NCI-H526 treated with DMSO at 0.1 percent for 48 hours (cell line): ENCODE results near the gene EXOC3L2.

Source experiments
- DNase-seq: peaks from one replicate; lab custom pipeline; 2025; lab: John Stamatoyannopoulos, UW

EXOC3L2 gene

DNA sequence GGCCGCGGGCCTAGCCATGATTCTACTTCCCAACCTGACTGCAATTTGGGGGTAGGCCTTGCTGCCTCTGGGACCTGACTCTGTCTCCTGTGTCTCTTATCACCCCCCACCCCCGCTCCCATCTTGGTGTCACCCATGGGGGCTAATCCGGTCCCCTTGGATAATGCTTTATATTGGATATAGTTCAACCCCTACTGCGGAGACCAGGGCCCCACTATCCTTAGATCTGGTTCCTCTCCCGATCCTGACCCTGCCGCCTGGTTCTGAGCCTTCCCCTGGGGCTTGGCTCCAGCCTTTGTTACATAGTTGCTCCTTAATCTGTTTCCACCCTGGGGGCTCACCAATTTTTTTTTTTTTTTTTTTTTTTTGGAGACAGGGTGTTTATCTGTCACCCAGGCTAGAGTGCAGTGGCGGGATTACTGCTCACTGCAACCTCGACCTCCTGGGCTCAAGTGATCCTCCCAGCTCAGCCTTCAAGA is 65.3 kb downstream of the EXOC3L2 start:
- DNase-seq: no peak

DNA sequence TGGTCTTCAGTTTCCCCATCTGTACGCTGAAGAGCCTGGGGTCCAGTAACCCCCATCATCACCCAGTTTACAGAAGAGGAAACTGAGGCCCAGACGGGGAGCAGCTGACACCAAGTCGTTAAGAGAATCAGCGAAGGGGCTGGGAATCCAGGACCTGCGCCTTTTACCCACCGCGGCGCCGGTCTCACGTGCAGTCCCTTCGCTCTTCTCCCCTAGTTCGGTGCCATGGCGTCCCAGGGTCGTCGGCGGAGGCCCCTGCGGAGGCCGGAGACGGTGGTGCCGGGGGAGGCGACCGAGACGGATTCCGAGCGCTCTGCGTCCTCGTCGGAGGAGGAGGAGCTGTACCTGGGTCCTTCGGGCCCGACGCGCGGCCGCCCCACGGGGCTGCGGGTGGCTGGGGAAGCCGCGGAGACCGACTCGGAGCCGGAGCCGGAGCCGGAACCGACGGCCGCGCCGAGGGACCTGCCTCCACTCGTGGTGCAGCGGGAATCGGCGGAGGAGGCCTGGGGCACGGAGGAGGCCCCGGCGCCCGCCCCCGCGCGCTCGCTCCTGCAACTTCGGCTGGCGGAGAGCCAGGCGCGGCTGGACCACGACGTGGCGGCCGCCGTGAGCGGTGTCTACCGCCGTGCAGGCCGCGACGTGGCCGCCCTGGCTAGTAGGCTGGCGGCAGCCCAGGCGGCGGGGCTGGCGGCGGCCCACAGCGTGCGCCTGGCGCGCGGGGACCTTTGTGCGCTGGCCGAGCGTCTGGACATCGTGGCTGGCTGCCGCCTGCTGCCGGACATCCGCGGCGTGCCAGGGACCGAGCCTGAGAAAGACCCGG is 65.9 kb downstream of the EXOC3L2 start:
- no peak for DNase-seq

DNA sequence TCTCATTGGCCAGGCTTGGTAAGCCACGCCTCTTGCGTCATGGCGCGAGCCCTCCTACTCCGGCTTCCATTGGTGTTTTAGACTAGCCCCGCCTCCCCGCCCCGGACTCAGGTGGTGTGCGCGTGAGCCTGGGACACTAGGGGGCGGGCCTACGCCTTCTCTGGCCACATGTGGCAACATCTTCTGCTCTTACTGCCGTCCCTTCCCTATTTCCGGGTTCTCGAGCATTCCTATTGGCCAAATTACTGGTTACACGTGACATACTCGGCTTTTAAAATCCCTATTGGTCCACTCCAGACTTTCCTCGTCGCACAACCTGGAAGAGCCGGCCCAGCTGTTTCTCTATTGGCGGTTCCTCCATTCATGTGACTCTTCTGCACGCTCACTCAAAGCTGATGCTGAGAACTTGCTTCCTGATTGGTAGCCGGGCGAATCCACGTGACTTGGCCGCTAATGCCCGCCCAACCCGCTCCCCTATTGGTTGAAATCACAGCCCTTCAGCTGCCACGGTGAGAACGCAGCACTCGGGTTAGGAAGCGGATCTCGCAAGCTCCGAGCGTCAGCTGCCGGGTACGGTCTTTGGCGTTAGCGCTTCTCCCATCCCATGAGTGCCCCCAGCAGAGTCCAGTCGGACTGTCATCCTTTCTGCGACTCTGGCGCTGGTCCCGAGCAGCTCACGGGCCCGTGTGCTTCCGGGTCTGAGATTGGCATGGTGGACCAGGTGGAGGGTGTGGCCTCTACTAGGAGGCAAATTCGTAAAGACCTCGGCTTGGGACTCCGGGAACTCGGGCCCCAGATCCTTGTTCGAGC is 66.7 kb downstream of the EXOC3L2 start, which contains the start of gene BLOC1S3:
Gene BLOC1S3 (plus strand): TSS at position 523 of the 810 bp plus-strand sequence. CDS start 513 bp downstream, outside the sequence.
- peak; percentile 100 for DNase-seq

DNA sequence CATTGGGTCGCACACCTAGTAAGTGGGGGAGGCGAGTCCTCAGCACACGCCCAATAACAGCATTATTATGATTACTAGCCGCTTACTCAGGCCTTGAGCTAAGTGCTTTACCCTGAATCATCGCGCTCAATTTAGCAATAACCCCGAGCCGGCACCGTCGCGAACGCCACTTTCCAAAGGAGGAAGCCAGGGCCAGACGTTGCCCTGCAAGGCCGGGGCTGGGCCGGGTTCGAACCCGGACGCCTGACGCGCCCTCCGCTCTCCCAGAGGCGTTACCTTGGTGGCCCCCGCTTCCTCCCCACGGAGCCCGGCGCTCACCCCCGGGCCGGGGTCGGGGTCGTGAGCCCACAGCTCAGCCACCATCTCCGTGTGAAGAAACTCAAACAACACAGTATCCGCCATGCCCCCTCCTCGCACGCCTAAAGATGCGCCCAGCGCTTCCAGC is 67.4 kb downstream of the EXOC3L2 start, which contains the start of gene TRAPPC6A:
Gene TRAPPC6A (minus strand): TSS at position 421 of the 445 bp plus-strand sequence. CDS start 19 bp downstream, at position 402.
- DNase-seq: no peak

DNA sequence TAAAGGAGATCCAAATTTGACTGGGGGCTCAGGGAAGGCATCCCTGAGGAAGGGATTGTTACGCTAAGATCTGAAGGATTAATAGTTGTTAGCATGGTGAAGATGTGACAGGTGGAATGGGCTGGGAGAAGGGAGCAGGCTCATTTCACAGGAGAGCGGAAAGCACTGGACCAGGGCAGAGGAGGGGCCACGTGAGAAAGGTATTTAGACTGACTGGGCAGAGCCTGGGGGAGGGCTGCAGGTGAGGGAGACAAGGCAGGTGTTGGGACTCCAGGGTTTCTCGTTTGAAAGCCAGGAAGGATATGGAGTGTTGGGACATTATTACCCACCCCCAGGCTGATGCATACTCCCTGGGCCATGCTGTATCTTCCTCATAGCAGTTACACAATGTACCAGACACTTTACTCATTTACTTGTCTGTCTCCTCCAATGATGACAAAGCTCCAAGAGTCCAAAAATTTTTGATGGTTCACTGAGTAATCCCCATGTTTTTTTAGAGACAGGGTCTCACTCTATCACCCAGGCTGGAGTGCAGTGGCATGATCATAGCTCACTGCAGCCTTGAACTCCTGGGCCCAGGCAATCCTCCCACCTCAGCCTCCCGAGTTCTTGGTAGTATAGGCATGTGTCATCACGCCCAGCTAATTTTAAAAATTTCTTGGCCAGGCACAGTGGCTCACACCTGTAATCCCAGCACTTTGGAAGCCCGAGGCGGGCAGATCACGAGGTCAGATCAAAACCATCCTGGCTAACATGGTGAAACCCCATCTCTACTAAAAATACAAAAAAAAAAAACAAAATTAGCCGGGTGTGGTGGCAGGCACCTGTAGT is 69.5 kb downstream of the EXOC3L2 start:
- DNase-seq: no peak

DNA sequence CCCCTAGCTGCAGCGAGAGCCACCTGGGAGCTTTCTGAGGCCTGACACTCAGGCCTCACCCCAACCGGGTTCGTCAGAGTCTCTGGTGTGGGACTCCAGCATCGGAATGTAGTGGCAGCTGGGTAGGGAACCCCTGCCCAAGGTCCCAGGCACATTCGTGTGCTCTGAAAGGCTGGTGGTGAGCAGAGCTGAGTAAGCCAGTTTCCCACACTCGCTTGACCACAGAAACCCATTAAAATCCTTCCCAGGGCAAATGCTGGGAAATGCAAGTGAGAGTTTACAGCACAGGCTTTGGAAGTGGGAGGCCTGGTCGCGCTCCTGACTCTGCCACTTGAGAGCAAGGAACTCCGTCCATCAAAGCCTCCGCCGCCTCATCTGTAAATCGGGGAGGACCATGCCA is 71.4 kb downstream of the EXOC3L2 start:
- no peak for DNase-seq

DNA sequence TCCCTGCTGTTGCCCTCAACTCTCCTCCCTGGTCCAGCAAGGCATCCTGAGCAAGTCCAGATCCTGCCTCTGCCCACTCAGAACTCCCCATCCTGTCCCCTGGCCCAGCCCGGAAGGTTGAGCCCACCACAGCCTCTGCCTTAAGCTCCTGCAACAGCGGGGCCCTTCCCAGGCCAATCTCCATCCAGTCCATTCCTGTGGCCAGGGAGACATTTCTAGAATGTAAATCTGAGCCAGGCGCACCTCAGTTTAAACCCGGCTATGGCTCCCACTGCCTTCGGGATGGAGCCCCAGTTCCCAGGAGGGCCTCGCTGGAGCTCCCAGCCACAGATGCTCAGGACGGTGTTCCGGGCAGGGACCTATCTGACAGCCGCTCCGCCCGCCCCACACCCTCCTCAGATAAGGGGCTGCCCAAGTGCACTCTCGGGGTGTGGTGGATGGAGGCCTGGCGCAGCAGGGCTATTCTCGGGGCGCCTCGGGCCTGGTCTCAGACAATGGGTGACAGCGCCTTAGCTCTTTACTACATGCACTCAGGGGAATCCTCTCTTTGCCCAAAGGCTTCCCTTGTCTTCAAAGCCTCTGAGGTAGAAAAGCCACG is 72.5 kb downstream of the EXOC3L2 start:
- DNase-seq: no peak

DNA sequence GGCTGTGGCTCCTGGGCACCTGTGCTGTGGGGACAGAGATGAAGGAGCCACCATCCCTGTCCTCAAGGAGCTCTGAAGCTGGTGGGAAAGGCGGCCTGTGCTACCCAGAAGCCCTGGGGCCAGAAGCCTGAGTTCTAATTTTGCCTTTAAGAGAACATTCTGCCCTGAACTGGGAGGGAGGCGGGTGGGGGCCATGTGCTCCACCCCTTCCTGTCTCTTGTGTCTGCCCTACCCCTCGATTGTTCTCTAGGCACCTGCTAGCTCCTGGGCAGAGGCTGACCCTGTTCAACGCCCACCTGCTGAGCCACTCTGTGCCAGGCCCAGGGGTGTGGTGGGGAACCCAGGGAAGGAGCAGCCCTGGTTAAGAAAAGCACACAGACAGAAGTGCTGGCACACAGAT is 73.0 kb downstream of the EXOC3L2 start:
- DNase-seq: no peak

DNA sequence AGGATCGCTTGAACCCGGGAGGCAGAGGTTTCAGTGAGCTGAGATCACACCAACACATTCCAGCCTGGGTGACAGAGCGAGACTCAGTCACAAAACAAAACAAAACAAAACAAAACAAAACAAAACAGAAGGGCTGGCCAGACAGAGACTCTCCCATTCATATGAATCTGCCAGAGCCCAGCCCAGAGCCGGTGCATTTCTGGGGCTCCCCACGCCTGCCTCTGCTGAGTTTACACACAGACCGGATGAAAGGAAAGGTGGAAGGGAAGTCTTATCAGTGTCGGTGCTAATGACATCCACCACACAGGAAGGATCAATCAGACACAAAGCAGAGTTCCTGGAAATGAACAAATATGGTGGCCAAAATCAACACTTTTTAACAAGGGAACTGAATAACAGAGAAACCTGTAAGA is 74.0 kb downstream of the EXOC3L2 start:
- DNase-seq: no peak

DNA sequence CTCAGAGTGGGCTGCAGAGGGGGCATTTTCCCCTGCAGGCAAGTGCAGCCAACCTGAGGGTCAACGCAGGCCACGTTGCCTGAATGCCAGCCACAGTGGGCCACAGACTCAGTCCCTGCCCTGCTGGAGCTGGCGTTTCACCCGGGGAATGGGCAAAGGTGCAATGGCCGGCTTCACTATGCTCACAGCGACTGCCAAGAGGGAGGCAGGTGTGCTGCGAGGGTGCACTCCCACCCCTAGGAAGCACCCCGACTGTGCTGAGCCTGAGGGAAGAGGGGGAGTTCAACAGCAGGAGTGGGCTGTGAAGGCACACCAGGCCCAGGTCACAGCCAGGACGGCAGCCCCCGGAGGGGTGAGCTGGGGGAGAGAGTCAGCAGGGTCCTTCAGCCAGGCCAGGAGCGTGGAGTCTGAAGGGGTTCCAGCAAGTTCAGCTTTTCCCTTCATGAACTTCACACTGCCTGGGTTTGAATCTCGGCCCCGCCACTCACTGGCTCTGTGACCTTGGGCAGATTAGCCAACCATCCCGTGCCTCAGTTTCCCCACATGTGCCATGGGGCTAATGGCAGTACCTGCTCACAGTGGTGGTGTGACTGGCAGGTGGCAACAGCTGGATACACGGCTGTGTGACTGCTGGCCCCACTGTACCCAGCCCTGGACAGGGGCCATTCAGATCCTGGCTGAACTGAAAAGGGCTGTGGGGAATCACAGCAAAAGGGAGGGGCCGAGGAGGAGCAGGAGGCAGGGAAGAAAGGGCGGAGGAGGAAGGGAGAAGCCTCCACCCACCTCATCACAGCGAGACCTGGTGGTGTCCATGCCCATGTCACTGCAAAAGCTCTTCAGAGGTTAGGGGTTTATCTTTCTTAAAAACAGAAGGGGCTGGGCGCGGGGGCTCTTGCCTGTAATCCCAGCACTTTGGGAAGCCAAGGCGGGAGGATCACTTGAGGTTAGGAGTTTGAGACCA is 74.8 kb downstream of the EXOC3L2 start:
- no peak for DNase-seq

DNA sequence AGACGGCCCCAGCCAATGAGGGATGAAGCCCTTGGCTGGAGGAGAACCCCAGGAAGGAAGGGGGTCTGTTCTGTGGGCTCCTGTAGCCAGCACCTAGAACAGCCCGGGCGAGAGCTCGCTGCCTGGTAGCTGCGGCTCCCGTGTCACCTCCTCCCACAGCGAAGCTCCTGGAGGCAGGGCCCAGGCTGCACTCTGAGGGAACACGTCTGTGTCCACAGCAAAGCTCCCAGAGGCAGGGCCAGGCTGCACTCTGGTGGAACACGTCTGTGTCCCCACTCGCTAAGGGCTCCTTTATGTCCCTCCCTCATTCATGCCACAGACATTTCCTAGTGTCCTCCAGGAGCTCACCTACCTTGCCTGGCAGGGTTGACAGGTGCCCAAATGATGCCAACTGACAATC is 75.6 kb downstream of the EXOC3L2 start:
- DNase-seq: no peak

DNA sequence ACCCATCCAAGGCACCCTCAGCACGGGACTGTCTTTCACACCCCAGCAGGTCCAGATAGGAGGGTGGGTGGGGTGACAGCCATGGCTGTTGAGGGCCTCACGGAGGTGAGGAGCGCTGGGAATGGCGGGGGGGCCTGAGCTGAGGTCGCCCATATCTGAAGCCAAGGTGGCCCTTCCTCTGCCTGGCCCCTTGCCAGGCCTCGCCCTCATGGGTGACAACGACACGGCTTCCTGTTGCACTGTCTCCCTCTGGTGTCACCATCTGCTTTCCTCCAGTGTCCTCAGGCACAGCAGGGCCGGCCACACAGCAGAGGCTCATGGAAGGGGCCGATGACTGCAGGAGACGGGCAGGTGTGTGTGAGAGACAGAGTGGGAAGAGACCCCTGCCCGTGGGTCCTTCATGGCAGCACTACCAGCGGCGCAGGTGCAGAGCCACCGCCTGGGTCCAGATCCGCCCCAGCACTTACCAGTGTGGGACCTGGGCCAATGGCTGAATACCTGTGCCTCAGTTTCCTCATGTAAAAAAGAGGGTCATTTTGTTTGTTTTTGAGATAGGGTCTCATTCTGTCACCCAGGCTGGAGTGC is 76.3 kb downstream of the EXOC3L2 start:
- no peak for DNase-seq

DNA sequence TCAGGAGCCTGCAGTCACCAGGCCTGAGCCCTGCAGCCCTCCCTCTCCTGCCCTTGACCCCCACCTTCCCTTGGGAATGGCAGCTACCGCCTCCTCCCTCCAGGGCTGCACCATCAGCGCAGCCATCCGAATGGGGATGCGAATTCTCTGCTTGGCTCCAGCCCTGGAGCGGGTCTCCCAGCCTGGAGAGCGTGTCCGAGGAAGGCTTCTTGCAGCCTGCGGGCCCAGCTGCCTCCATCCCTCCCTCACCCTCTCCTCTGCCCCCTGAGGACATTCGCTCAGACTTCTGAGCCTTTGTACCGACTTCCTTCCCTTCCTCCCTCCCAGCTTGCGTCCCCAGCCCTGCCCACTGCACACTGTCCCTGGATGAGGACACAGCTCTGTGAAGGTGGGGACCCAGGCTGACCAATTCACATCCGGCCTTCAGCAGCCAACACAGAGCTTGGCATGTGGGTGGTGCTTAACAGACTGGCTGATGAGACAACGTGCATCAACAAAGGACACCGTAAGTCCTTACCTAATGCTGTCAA is 78.4 kb downstream of the EXOC3L2 start:
- DNase-seq: no peak

DNA sequence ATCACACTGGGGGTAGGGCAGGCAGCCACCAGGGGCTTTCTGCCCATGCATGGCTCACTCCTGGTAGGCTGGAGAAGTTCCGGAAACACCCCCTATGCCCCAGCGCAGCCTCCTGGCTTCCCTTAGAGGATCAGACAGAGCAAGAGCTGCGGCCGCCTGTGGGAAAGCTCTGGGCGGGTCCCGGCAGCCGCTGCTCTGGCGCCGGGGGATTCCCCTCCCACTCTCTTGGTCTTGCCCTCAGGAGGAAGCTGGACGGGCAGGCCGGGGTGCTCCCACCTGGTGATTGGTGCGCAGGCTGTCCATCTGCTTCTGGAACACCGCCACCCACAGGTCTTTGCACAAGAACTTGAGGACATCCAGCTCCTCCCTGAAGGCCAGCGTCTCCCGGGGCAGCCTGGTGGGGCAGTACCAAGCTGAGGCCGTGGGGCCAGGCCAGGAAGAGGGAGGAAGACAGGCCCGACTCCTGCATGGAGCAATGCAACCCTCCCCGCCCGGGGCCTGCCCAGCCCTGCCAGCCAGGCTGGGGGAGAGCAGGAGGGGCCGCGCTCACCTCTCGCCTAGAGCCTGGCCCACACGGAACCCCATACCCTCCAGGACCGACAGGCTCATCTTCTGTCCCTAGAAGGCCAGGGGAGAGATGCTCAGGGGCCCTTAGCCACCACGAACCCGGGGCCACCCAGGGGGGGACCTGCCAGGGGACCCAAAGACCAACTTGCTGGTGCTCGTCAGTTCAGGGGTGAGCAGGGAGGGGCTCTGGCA is 80.5 kb downstream of the EXOC3L2 start:
- DNase-seq: peak; percentile 11

DNA sequence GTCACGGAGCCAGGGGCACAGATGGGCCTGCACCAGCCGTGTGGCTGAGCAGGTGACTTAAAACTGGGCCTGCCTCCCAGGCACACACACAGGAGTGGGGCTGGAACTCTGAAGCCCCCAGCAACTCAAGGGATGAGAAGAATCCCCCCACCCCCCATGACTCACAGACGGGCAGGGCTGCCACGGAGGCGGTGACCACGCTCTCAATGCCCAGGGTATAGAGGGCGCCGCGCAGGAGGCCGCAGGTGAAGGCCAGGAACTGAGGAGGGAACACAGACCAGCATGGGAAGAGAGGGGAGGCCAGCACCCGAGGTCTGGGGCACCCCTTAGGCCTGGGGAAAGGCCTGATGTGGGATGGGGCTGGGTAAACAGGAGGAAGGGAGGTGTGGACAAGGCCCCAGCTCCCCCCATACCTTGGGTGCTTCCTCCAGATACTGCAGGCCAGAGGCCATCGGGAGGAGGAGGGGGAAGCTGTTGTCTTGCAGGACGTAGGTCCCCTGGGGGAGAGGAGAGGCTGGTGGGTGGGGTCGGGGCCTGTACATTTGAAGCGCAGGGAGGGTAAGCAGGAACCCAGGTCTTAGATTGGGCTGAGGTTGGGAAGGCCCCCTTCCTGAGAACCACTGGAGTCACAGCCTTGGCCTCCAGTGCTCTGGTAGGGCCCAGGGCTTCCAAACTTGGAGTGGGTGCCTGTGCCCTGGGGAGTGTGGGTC is 81.3 kb downstream of the EXOC3L2 start:
- DNase-seq: no peak

DNA sequence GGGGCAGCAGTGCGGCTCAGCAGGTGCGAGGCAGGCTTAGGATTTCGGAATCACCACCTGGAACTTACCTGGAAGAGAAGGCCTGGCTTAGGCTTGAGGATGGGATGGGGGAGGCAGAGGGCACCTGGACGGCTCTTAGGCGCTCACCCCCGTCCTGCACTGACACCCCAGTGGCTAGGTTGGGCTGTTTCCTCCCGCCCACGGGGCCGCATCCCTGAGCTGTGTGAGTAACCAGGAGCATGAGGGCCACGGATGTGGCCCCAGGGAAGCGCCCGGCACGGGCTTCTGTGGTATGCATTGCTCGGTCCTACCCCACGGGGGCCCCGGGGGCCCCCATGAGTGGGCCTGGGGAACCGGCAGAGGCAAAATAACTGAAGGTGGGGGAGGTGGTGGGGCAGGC is 82.1 kb downstream of the EXOC3L2 start:
- DNase-seq: no peak

DNA sequence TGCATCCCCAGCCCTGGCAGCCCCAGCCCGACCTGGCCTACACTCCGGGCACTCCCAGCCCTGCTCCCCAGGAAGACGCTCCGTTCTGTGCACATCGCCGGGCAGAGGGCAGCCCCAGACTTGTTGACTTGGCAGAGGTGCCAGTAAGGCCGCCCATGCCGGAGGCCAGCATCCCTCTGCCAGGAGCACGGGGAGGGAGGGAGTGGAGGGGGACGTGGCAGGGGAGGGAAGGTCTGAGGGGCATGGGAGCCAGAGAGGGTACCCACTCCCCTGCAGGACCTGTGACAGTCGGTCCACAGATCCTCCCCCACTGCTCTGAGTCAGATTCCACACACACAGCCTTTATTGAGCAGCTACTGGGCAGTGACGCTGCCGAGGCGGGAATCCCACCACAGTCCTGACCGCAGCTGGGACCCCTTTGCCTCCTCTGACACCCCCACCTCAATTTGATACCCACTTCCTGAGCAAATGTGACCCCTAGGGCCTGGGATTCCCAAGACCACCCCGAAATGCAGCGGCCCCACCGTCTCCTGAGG is 82.5 kb downstream of the EXOC3L2 start:
- DNase-seq: peak; percentile 45
